ENCODE results near the gene ARHGAP42.

Gene ARHGAP42

GRCh38 chr11:100682247-100682969 lies 4.7 kb upstream of the ARHGAP42 start:
- peak; percentile 20 for DNase-seq

DNA sequence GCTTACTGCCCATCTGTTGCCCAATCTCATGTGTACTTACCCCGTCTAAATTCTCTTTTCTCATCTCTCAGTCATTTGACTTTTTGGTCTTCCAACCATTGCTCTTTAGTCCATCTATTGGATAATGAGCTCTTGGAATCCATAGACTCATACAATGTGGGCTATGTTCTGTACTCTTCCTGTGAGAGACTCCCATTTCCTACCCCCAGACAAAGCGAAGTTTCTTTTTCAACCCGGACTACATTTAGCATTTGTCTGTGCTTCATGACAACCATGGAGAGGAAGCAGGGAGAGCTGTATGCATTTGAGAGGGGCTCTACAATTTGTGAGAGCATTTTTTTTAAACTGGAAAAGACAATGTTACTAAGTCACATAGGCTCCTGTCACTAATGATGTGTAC lies 4.0 kb upstream of the ARHGAP42 start:
- no peak for DNase-seq

DNA sequence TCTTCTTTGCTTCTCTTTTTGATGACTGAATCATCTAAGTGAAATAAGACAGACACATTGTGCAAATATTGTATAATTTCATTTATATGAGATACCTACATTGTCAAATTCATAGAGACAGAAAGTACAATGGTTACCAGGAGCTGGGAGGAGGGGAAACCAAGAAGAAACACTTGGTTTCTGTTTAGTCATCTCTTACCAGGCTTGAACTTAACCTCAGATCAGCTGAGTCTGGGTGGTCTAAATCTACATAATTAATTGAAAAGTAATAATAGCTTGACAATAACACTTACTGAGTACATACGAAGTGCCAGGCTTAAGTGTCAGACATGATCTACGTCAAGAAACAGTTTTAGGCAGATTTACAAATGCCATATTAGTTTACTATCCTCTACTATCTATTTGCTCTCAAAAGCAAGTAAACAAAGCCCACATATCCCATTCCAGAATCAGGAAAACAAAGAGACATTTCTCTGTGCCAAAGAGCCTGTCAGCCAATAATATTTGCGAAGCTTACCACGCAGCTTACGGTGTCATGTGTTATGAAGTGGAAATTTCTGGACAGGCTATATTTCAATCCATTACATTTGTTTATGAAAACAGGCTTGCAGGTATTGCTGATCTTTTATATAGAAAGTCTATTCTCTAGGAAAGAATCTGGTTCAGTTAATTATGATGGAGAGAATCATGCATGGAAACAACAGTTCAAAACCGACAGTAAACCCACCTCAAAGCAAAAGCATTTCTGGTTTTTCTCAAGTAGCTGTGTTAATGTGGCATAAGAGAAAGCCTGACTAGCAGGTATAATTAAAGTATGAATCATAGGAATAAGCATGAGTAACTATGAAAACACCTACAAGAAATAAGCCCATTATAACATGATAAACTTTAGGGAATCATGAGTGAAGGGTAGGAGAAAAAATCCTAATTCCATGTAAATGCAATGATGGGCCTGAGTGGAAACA lies 2.7 kb upstream of the ARHGAP42 start:
- DNase-seq, result no peak

GRCh38 chr11:100686476-100687053 lies 523 bp upstream of the ARHGAP42 start:
- DNase-seq, result no peak

DNA sequence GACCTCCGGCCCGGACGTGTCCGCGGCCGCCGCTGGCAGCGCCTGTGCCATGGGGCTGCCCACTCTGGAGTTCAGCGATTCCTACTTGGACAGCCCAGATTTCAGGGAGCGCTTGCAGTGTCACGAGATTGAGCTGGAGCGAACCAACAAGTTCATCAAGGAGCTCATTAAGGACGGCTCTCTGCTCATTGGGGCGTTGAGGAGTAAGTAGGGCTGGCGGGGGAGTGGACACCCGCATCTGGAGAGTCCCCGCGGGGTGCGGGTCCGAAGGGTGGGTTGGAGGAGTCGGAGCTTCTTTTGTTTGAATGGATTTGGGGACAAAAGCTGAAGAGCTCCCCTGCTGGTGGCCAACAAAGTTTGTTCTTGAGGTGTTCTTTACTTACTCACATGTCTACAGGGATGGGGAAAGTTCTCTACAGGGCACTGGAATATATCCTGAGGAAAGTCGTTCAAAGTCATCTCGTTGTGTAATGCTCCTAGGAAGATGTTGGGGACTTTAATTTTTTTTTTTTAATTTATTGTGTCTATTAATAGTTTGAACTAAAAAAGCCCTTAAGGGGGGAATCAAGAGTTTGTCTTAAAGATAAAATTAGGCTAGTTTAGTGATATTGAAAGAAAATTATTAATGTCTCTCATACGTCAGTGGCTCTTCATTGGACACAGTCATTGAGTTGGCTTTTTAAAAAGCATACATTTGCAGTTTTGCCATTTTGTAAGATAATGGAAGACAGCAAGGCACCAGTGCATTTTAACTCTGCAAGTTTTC lies 725 bp downstream of the ARHGAP42 start:
- peak; percentile 63 for DNase-seq

- peak; percentile 27 for DNase-seq
These were observed 2.1 kb downstream of the ARHGAP42 start for GRCh38 chr11:100689141-100689540.

DNA sequence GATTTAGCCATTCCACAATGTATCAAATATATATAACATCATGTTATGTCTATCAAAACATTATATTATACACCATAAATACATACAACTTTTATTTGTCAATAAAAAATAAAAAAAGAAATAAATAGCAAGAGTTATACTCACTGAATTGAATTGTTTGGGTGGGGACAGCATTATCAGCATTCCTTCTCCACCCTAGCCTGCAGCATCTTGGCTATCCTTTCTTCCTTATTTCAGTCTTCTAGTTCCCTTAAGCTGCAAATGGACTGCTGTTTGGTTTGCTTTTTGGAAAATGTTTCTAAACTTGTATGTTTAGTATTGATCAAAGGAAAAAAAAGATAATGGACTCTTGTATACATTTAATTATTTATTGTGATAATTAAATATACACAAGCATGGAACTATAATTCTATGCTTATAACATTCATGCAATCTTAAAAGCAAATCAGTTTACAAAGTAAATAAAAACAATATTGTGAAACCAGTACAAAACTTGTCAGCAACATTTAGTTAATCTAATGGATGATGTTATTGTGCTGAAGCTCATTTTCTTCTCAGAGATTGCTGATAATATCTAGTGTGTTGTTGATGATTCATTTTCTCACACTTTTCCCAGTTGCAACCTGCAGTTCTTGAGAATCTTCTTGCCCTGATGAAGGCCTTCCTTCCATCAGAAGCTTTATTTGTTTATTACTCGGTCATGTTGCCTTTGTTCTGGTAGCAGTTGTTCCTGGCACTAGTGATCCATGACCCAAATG lies 5.0 kb downstream of the ARHGAP42 start:
- DNase-seq, result no peak

DNA sequence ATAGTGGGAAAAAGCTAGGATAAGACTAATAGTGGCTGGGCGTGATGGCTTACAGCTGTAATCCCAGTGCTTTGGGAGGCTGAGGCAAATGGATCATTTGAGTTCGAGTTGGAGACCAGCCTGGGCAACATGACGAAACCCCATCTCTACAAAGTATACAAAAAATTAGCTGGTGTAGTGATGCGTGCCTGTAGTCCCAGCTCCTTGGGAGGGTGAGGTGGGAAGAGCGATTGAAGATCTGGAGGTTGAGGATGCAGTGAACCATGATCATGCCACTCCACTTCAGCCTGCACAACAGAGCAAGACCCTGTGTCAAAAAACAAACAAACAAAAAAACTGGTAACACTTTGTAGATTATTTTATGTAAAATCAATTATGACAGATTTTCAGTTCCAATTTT lies 8.8 kb downstream of the ARHGAP42 start:
- DNase-seq, result no peak

DNA sequence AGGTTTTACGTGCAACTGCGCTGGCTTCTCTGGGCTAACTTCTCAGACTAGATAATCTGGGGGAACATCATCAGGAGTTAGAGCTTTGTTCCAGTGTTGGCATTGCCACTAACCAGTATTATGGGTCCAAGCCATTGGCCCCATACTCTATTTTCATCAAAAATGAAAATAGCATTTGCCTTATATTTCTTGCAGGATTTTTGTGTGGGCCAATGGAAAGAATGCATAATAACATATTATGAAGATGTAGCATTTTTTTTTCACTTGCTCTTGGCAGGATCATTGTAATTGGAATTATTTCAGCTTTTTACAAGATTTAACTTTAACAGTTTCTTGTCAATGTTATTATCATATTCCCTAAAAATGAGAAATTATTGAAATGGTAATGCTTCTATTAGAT lies 16.1 kb downstream of the ARHGAP42 start:
- no peak for DNase-seq

GRCh38 chr11:100703801-100704575 lies 16.9 kb downstream of the ARHGAP42 start:
- no peak for DNase-seq

- no peak for DNase-seq
These were observed 18.4 kb downstream of the ARHGAP42 start for GRCh38 chr11:100705447-100705846.

- DNase-seq, result peak; percentile 35
These were observed 19.1 kb downstream of the ARHGAP42 start for GRCh38 chr11:100706179-100706578.

- no peak for DNase-seq
These were observed 22.3 kb downstream of the ARHGAP42 start for GRCh38 chr11:100709233-100709957.

DNA sequence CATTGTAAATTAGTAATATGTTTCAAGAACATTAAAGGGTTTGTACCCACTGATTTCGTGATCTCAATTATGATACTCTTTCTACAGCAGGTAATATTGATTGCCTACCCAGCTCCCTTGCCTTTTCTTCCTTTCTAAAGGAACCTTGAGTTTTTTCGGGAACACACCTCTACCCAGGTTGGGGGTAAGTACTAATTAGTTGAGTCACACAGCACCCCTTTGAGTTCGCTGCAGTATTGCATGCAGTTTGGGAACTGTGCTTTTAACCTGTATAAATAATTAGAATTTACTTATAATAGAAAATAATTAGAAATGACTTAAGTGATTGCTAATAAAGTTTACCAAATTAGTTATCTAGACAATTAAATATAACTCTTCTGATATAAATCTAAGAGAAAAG lies 24.9 kb downstream of the ARHGAP42 start:
- no peak for DNase-seq

DNA sequence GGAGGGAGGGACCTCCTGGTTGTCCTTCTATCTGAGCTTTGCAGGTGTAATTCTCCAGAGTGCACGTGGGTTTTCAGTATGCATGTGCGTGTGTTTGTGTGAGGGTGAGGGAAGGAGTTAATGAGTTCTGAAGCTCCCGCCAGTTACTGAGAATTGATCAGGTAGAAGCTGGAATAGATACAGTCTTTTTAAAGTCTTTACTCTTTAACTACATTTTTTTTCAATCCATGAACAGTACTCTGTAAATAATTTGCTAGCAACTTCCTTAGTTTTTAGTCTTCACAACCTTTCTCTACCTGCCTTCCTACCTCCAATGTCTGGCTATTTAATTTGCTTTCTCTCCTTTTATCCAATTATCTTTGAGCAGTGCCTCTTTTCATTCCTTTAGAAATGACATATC lies 25.5 kb downstream of the ARHGAP42 start:
- peak; percentile 34 for DNase-seq

GRCh38 chr11:100715165-100715761 lies 28.2 kb downstream of the ARHGAP42 start:
- DNase-seq, result no peak

- DNase-seq, result no peak
These were observed 29.8 kb downstream of the ARHGAP42 start for GRCh38 chr11:100716838-100717237.

DNA sequence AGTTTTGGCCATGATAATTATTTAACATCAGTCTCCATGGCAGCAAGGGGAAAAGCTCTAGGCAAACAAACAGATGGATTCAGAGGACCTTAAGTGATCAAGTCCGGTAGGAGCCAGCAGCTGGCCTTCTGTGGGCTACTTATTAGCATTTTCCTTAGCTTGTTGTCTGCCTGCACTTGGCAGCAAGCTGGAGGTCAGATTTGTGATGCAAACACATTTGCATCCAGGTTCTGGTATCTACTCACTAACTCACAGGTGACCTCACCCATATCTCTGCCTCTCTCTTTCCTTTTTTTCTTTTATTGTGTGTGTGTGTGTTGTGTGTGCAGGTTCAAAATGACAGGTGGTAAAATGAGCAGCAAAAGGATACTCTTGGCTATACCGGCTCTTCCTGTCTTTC lies 32.3 kb downstream of the ARHGAP42 start:
- DNase-seq, result peak; percentile 47

DNA sequence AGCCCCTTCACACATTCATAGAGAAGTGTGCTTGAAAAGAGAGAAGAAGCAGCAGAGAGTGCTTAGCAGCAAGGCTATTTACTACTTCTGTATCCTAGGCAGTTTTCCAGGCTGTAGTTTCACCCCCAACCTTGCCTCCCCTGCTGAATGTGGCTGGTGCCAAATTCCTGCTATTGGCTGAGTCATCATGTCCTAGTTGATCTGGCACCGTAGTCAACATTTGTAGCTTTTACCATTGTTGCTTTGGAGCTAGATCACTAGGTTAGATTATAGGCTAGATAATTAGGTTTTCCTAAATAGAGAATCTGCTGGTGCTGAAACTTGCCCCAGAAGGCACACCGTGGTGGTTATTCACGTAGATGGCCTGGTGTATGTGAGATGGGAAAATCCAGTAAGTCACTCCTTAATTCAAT lies 32.7 kb downstream of the ARHGAP42 start:
- peak; percentile 75 for DNase-seq

DNA sequence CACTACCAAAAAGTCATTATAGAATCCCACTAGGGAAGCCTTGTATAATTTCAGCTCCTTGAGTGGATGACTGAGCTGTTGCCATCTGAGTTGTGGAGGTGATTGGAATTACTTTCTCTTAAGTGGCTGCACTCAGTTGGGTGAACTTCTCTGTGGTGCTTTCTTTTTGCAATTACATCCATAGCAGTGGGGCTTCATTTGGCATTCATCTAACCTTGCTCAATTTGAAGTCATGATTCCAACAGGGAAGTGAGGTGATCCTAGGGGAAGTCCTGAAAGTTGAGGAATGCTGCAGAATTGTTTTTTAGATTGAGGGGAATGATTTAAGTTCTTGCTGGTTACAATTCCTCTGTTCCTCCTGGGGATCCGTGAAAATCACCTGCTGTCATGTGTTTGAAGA lies 39.6 kb downstream of the ARHGAP42 start:
- no peak for DNase-seq
